GM10266 (cell line): ENCODE data around the gene CNTFR.

Source experiments
- DNase-seq: peaks from one replicate; pipeline ENCODE4 v3.0.0; 2012; ENCODE audit errors: extremely low spot score
- TF ChIP-seq, protein P1 (sequence below): IDR thresholded peaks from 2 replicates; pipeline ENCODE4 v1.5.1; 2012; ENCODE audit warnings: mild to moderate bottlenecking, low read depth; ENCODE audit not compliant: control insufficient read depth, insufficient read depth; ENCODE audit errors: missing control alignments

CNTFR gene

DNA sequence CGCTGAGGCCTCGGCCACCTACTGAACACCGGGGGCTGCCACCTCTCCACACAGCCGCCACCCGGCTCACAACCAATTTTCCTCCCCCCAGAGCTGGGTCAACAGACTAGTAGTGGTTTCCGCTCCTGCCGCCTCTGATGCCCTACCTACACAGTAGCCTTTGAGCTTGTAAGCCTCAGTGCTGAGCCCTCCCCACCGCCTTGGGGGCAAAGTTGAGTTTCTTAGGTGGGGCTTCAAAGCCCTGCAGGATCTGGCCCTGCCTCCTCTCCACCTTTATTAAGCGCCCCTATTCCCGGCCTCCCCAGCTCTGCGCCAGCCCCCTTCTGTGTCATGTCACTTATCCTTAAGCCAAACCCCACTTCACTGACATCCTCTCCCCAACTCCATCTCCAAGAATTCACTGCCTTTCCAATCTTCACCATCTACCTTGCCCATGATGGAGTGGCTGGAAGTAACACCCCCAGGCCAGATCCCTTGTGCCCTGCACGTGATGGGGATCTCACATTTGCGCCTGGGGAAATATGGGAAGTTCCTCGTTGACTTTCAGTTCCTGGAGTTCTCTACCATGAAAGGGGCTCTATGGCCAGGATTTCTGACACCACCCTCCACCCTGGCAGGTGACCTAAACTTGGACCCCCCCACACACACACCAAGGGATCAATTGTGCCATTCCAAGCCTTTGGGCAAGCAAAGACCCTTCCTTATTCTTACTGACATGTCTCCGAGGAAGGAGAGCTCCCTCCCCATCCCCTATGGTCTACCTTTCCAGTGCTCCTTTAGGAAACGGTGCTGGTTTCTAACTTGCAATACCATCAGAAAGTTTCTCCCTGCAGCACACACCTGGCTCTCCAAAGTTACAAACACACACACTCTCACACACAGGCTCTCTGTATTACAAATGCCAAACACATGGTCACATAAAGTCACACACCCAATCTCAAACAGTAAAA, 2.7 kb upstream of the CNTFR start:
- no peak for DNase-seq
- TF ChIP-seq, protein P1, sequence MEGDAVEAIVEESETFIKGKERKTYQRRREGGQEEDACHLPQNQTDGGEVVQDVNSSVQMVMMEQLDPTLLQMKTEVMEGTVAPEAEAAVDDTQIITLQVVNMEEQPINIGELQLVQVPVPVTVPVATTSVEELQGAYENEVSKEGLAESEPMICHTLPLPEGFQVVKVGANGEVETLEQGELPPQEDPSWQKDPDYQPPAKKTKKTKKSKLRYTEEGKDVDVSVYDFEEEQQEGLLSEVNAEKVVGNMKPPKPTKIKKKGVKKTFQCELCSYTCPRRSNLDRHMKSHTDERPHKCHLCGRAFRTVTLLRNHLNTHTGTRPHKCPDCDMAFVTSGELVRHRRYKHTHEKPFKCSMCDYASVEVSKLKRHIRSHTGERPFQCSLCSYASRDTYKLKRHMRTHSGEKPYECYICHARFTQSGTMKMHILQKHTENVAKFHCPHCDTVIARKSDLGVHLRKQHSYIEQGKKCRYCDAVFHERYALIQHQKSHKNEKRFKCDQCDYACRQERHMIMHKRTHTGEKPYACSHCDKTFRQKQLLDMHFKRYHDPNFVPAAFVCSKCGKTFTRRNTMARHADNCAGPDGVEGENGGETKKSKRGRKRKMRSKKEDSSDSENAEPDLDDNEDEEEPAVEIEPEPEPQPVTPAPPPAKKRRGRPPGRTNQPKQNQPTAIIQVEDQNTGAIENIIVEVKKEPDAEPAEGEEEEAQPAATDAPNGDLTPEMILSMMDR = no peak

DNA sequence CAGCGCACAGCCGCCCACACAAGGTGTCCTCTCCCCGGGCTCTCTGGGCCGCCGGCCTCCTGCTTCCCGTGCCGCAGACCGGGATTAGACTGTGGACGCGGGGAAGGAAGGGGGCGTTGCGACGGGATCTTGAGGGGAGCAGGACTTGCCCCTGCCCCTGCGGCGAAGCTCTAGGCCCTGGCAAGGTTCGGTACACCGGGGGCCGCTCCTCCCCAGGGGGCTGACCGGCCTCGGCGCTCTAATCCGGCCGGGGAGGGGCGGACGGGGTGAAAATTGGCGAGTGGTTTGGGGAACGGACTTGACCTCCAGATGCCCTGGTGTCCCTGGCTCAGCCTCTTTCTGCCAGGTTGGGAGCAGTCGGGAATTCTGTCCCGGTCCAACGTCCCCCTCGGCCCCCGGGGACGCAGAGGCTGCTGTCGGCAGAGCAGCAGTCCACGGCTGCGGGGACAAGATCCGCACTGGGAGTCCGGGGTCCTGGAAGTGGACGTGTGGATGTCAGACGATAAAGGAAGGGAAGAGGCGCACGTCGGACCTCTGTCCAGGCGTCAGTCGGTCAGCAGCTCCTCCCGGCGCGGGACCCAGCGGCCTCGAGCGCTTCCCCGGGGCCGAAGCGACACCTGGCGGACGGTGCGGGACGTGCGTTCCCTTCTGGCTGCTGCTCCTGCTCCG, 1.9 kb upstream of the CNTFR start:
- peak; percentile 93 for DNase-seq
- TF ChIP-seq, protein P1 = peak; percentile 94

DNA sequence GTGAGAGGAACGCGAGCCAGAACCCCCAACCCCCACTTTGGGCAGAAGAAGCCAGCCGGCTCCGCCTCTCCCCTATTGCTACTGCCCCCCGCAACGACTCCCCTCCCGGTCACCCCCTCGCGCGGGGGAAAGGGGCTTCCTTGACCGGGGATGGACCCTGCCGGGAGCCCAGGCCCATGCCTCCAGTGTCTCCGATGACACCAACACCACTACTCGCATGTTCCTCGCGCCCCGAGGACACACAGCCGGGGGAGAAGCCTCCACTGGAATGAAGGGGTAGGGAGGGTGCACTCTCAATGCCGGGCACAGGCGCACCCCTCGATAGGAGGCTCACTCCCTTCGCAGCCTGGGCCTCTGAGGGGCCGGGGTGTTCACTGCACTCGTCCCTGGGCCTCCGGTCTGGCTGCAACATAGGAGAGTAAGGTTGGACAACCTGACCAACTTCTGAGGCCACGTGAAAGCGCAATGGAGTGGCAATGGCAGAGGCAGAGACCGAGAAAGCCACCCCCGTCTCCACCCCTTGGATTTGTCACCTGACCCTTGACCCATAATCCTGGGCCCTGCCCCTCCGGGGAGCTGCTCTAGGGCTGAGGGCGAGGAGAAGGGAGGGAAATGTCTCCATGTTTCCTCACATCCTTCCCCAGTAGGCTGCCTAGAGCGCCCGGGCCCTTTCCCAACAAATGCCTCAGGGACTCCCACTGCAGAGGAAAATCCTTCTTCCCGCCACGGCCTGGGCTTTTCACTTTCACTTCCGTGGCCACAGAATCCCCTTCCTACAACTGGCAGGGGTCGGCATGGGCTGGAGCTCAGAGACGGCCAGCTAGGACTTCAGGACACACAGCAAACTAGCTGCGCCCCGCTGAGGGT, 1.1 kb upstream of the CNTFR start:
- DNase-seq = no peak
- TF ChIP-seq, protein P1 = no peak

DNA sequence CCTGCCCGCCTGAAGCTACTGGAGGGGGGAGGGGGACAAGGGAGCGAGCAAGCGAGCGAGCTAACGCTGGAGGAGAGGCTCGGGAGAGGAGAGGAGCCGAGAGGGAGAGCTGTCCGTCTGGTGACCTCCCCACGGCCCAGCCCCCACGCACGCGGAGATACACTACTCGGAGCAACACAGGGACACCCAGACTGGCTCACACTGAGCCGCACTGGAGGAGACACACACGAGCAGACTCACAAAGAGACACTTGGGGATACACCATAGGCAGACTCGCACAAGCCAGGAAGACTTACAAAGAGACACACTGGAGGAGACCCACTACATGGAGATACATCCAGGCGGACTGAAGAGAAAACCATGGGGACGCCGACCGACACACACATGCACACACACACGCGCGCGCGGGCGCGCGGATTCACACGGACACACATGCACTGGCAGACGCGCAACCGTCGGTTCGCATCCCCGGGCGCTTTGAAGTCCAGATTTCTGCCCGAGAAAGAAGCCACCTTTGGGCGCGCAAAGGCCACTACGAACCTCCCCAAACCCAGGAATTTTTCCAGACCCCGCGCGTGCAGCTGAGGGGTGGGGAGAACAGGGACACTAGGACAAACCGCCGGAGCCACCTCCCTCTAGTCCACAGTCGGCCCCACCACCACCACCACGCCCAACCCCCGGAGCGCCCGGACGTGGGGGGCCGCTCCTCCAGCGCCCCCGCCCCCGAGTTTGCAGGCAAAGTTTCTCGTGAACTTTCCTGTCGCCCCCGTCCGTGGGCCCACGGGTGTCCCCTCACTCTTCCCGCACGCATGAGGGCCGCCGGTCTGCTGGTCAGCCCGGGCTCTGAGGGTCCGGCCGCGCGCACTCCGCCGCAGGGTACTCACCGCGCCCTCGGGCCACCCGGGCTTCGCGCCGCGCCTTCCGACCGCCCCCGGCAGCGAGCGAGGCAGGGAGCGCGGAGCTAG, 571 bp downstream of the CNTFR start:
- TF ChIP-seq, protein P1 = no peak
- DNase-seq = no peak

DNA sequence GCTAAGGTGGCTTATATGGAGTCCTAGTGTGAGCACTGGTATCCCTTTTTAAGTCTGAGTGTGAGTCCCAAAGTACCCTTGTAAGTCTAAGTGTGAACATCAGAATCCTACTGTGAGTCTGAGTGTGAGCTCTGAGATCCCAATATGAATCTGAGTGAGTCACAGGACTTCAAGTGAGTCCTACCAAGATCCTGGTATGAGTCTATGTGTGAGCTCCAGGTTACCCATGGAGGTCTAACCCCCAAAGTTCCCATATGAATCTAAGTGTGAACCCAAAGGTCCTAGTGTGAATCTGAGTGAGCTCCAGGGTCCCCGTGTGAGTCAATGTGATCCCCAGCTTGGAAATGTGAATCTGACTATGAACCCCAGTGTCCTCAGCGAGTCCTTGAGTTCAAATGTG, 2.3 kb downstream of the CNTFR start:
- TF ChIP-seq, protein P1 = no peak
- no peak for DNase-seq
